Fibroblast of lung (primary cell): ENCODE results near the gene TENM4.

Experiments
- EZH2 ChIP-seq: IDR thresholded peaks from 2 replicates; pipeline ENCODE4 v1.5.1; 2012; ENCODE audit warnings: low read length, control low read depth, mild to moderate bottlenecking; ENCODE audit errors: missing control alignments
- TF ChIP-seq, protein P1 (sequence below), 2 donors: IDR thresholded peaks in 1 of 2; conservative IDR thresholded peaks in 1 of 2; 1 replicate in 1 of 2; 2 replicates in 1 of 2; pipeline ENCODE4 v1.5.1; 2011 to 2012; ENCODE audit warnings: low read length in 2 of 2, control low read depth in 1 of 2, inconsistent platforms in 1 of 2, low read depth in 1 of 2, mild to moderate bottlenecking in 1 of 2

DNA sequence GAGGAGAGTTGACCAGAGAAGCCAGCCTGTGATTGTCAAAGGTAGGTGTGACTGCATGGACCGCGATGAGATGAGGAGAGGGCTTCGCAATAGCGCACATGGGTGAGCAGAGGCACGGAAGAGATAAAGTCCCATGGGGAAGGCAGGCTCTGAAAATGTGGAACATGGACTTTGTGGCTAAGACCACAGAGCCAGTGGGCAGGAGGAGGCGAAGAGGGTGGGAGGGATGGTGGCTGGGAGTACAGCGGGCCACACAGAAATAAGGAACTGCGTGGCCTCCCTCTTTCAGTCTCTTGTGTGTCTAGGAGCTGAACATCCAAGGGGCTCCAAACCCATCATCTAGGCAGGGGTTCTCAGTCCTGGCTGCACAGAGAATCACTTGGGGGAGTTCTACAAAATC lies 98.6 kb downstream of the TENM4 start:
- TF ChIP-seq, protein P1, sequence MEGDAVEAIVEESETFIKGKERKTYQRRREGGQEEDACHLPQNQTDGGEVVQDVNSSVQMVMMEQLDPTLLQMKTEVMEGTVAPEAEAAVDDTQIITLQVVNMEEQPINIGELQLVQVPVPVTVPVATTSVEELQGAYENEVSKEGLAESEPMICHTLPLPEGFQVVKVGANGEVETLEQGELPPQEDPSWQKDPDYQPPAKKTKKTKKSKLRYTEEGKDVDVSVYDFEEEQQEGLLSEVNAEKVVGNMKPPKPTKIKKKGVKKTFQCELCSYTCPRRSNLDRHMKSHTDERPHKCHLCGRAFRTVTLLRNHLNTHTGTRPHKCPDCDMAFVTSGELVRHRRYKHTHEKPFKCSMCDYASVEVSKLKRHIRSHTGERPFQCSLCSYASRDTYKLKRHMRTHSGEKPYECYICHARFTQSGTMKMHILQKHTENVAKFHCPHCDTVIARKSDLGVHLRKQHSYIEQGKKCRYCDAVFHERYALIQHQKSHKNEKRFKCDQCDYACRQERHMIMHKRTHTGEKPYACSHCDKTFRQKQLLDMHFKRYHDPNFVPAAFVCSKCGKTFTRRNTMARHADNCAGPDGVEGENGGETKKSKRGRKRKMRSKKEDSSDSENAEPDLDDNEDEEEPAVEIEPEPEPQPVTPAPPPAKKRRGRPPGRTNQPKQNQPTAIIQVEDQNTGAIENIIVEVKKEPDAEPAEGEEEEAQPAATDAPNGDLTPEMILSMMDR (conservative IDR thresholded peaks at IDR 0.05 in 1 of 2, IDR thresholded peaks at IDR 0.05 in 1 of 2; ENCODE audit: low read depth in 1 of 2, low read length in 2 of 2): no peak
- TF ChIP-seq EZH2: no peak
